Right atrium auricular region (tissue), 2 donors: ENCODE data around the gene EYA2. TPM values are rescaled to one million over a fixed set of nuclear protein-coding genes. Genes with fewer than 3 reads are reported as not detected.

Experiments
- DNase-seq: peaks from one replicate; pipeline ENCODE4 v3.0.0-alpha.2; 2019; ENCODE audit warnings: low spot score
- H3K27ac ChIP-seq, 2 donors: fragments of 200-600 bp; sonication (generic); 1 replicate in 1 of 2; 2 replicates in 1 of 2; pipeline ENCODE4 v1.5.1; 2016 to 2019
- H3K27me3 ChIP-seq, 2 donors: fragments of 200-600 bp; sonication (generic); one replicate each; pipeline versions ENCODE4 v1.5.1 to v1.6.0; 2017 to 2019
- H3K36me3 ChIP-seq: fragments of 200-600 bp; sonication (generic); one replicate; pipeline ENCODE4 v1.5.1; 2016
- H3K4me1 ChIP-seq, 2 donors: fragments of 200-600 bp; sonication (generic); one replicate each; pipeline versions ENCODE4 v1.5.1 to v1.6.0; 2017 to 2019
- H3K4me3 ChIP-seq, 2 donors: fragments of 200-600 bp; sonication (generic); 1 replicate in 1 of 2; 2 replicates in 1 of 2; pipeline ENCODE4 v1.5.1; 2017 to 2019; ENCODE audit warnings: mild to moderate bottlenecking in 1 of 2, moderate library complexity in 1 of 2
- H3K9me3 ChIP-seq, 2 donors: fragments of 200-600 bp; sonication (generic); one replicate each; pipeline ENCODE4 v1.5.1; 2019
- total RNA-seq, 2 donors: library from RNA; depleted of rRNA; stranded (reverse); fragments of >200 nt; gene quantifications; one replicate each; pipeline ENCODE4 v1.1.0, GENCODE V29; 2016
- TF ChIP-seq, protein P1 (sequence below), 2 donors: fragments of 200-600 bp; sonication (generic); IDR thresholded peaks; one replicate each; pipeline ENCODE4 v1.5.1; 2019; ENCODE audit warnings: antibody characterized with exemption in 2 of 2

The EYA2 gene
- total RNA-seq, 2 donors from 2014 or later: 0.30 to 2.6 TPM

DNA sequence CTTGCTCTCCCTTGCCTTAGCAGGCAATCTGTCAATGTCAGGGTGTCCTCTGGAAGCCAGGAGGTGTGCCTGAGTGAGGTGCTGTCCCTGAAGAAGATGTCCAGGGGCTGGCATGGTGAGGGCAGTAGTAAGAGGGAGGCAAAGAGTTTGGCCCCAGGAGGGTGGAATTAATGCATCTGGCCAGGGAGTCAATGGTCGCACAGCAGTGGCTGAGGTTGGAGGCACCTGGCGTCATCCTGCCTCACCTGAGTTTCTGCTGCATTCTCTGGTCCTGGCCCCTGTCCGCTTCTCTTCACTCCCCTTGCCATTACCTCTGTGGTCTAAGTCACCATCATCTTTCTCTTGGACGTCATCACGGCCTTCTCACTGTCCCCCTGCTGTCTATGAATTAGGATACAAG lies 255.3 kb downstream of the EYA2 start:
- TF ChIP-seq, protein P1, sequence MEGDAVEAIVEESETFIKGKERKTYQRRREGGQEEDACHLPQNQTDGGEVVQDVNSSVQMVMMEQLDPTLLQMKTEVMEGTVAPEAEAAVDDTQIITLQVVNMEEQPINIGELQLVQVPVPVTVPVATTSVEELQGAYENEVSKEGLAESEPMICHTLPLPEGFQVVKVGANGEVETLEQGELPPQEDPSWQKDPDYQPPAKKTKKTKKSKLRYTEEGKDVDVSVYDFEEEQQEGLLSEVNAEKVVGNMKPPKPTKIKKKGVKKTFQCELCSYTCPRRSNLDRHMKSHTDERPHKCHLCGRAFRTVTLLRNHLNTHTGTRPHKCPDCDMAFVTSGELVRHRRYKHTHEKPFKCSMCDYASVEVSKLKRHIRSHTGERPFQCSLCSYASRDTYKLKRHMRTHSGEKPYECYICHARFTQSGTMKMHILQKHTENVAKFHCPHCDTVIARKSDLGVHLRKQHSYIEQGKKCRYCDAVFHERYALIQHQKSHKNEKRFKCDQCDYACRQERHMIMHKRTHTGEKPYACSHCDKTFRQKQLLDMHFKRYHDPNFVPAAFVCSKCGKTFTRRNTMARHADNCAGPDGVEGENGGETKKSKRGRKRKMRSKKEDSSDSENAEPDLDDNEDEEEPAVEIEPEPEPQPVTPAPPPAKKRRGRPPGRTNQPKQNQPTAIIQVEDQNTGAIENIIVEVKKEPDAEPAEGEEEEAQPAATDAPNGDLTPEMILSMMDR (IDR thresholded peaks at IDR 0.05): no peak

DNA sequence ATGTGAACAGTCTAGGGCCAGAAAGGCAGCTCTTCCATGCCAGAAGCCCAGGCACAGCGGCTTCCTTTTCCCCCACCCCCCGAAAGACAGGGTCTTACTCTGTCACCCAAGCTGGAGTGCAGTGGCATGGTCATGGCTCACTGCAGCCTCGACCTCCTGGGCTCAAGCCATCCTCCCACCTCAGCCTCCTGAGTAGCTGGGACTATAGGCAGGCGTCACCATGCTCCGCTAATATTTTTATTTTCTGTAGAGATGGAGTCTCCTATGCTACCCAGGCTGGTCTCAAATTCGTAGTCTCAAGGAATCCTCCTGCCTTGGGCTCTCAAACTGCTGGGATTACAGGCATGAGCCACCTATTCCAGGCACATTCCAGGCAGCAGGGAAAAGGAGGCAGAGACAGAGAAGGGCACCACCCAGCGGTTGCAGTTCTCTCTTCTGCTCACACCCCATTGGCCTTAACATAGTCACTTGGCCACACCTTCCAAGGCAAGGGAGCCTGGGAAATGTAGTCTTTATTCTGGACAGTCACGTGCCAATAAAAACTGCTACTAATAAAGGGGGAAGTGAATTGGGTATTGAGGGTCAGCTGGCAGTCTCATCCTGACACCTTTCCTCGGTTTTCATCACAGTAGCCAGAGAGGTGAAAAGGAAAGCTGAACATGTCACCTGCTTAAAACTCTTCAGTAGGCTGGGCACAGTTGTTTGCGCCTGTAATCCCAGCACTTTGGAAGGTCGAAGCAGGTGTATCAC lies 255.9 kb downstream of the EYA2 start:
- Histone ChIP-seq H3K9me3 (no peaks in the 10 kb centered on the region), H3K4me1 (no peaks in the 10 kb centered on the region), H3K4me3 (no peak overlapping the region), H3K27ac (no peak overlapping the region), H3K27me3 (no peaks in the 10 kb centered on the region), H3K36me3 (no peaks in the 10 kb centered on the region)
- TF ChIP-seq, protein P1 (IDR thresholded peaks at IDR 0.05): peak in 1 of 2 donors; percentile 70
- peak; percentile 75 for DNase-seq

More for the DNA sequence above, 255.3 kb downstream of the EYA2 start:
- no peak for DNase-seq
- no peaks in the 10 kb centered on the region for H3K4me1 ChIP-seq
- H3K36me3 ChIP-seq: no peaks in the 10 kb centered on the region
- H3K27me3 ChIP-seq: no peaks in the 10 kb centered on the region
- no peaks in the 10 kb centered on the region for H3K9me3 ChIP-seq
- no peak overlapping the region for H3K27ac ChIP-seq
- H3K4me3 ChIP-seq: no peak overlapping the region

DNA sequence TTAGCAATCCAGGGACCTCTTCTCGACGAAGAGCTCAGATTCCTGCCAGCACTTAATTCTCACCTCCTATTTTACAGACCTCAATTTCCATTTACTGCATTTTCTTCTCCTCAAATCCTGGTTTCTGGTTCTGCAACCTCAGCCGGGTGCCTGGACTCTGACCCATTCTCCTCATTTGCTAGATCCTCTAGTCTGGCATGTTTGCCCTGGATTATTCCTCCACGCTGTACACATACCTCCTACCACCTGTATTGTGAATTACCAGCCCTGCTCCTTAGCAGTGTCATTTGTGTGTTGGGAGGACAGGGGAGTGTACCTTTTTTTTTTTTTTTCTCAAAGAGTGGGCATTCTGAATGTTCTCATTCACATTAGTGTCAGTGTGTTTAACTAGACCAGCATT lies 257.4 kb downstream of the EYA2 start:
- TF ChIP-seq, protein P1 (IDR thresholded peaks at IDR 0.05): no peak

DNA sequence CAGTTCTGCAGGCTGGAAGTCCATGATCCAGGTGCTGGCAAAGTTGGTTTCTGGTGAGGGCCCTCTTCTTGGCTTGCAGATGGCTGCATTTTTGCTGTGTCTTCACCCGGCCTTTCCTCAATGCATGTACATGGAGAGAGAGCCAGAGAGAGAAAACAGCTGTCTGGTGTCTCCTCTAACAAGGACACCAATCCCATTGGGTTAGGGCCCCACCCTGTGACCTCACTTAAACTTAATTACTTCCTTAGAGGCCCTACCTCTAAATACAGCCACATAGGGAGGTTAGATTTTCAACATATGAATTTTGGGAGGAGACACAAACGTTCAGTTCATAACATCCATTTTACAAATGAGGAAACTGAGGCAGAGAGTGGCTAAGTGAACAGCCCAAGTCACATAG lies 259.4 kb downstream of the EYA2 start:
- Histone ChIP-seq H3K36me3 (no peaks in the 10 kb centered on the region), H3K27ac (no peak overlapping the region), H3K4me3 (no peak overlapping the region), H3K4me1 (no peaks in the 10 kb centered on the region), H3K27me3 (no peaks in the 10 kb centered on the region), H3K9me3 (no peaks in the 10 kb centered on the region)
- DNase-seq: no peak
- TF ChIP-seq, protein P1 (IDR thresholded peaks at IDR 0.05): no peak

More for the DNA sequence above, 257.4 kb downstream of the EYA2 start:
- H3K36me3 ChIP-seq: no peaks in the 10 kb centered on the region
- no peaks in the 10 kb centered on the region for H3K4me1 ChIP-seq
- H3K9me3 ChIP-seq: no peaks in the 10 kb centered on the region
- no peaks in the 10 kb centered on the region for H3K27me3 ChIP-seq
- no peak for DNase-seq
- H3K4me3 ChIP-seq: no peak overlapping the region
- H3K27ac ChIP-seq: no peak overlapping the region

DNA sequence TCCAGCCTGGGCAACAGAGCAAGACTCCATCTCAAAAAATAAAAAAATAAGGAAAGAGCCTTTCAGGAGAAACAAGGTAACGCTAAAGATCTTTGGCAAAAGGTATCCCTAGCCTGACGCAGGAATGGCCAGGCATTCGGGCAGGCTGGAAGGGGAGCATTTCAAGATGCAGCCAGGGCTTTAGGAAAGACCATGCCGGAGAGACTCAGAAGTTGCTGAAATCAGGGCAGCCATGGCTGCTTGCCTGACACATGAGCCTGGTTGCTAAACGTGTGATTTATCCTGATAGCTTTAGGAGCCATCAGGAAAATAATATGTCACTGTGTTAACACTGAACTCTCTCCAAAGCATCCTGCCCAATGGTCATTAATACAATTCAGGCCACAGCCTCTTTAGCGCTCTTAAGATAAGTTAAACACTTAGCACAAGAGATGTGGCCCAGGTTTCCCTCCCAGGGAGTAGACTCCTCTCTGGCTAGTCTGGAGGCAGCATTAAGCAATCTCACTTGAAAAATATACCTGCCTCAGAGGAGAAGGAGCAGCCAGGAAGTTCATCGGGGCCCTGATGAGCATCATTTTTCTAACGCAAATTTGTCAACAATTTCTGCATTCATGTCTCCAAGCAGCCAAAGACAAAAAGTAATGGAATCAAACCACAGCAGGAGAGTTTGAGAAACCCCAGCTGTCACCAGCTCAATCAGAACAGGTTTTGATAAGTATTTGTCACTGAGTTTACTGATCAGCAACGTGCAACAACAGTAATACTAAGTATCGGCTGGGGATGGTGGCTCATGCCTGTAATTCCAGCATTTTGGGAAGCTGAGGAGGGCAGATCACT lies 261.9 kb downstream of the EYA2 start:
- Histone ChIP-seq H3K9me3 (no peaks in the 10 kb centered on the region), H3K36me3 (no peaks in the 10 kb centered on the region), H3K4me3 (no peak overlapping the region), H3K27ac (no peak overlapping the region), H3K4me1 (no peaks in the 10 kb centered on the region), H3K27me3 (no peaks in the 10 kb centered on the region)
- TF ChIP-seq, protein P1 (IDR thresholded peaks at IDR 0.05): no peak
- no peak for DNase-seq
